ENCODE measurements around the gene CTBP1. TPM values are rescaled to one million over a fixed set of nuclear protein-coding genes. Genes with fewer than 3 reads are reported as not detected.

Gene CTBP1
- total RNA-seq, 2 donors from 2014 or later, result 132 to 256 TPM

DNA sequence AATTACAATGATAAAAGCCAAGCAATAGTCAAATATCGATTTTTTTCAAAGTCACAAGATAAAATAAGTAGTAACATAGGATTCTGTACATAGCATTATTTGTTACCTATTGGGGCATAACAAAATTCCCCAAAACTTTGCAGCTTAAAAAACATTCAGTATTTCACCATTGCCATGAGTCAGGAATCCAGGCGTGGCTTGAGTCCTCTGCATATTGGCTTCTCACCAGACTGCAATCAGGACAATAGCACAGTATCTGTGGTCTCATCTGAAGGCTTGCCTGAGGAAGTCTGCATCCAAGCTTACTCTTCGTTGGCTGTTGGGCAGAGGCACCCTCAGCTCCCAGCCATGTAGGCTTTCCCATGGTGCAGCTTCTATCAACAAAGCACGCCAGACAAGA lies 6.2 kb upstream of the CTBP1 start:
- Histone ChIP-seq H3K27me3 (replicated peaks; ENCODE audit: insufficient read depth) (no peaks in the 10 kb centered on the region), H3K4me1 (ENCODE audit: control insufficient read depth in 1 of 2, low read depth in 2 of 2) (peaks cover under 1 to 5% of the 10 kb centered on the region in 2 donors), H3K27ac (no peak overlapping the region), H3K4me3 (no peak overlapping the region), H3K9me3 (peaks cover 7% of the 10 kb centered on the region), H3K36me3 (no peaks in the 10 kb centered on the region)
- TF ChIP-seq, protein P1, sequence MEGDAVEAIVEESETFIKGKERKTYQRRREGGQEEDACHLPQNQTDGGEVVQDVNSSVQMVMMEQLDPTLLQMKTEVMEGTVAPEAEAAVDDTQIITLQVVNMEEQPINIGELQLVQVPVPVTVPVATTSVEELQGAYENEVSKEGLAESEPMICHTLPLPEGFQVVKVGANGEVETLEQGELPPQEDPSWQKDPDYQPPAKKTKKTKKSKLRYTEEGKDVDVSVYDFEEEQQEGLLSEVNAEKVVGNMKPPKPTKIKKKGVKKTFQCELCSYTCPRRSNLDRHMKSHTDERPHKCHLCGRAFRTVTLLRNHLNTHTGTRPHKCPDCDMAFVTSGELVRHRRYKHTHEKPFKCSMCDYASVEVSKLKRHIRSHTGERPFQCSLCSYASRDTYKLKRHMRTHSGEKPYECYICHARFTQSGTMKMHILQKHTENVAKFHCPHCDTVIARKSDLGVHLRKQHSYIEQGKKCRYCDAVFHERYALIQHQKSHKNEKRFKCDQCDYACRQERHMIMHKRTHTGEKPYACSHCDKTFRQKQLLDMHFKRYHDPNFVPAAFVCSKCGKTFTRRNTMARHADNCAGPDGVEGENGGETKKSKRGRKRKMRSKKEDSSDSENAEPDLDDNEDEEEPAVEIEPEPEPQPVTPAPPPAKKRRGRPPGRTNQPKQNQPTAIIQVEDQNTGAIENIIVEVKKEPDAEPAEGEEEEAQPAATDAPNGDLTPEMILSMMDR (IDR thresholded peaks at IDR 0.05), result no peak
- ATAC-seq (ENCODE audit: insufficient number of reproducible peaks, low FRiP score, low read depth) (no peak), DNase-seq (ENCODE audit: low spot score) (no peak)

- ATAC-seq (ENCODE audit: insufficient number of reproducible peaks, low FRiP score, low read depth), result no peak
- Histone ChIP-seq H3K27ac (no peak overlapping the region), H3K4me1 (ENCODE audit: control insufficient read depth in 1 of 2, low read depth in 2 of 2) (peaks cover 5 to 12% of the 10 kb centered on the region in 2 donors), H3K9me3 (peaks cover 7% of the 10 kb centered on the region), H3K4me3 (no peak overlapping the region), H3K36me3 (no peaks in the 10 kb centered on the region), H3K27me3 (replicated peaks; ENCODE audit: insufficient read depth) (no peaks in the 10 kb centered on the region)
- no peak for DNase-seq (ENCODE audit: low spot score)
- TF ChIP-seq, protein P1 (IDR thresholded peaks at IDR 0.05), result no peak
Observed at GRCh38 chr4:1253831-1254230, 4.9 kb upstream of the CTBP1 start.

GRCh38 chr4:1252928-1253492 lies 4.1 kb upstream of the CTBP1 start:
- no peak overlapping the region for H3K4me3 ChIP-seq
- H3K36me3 ChIP-seq, result no peaks in the 10 kb centered on the region
- DNase-seq (ENCODE audit: low spot score) (no peak), ATAC-seq (ENCODE audit: insufficient number of reproducible peaks, low FRiP score, low read depth) (no peak)
- H3K9me3 ChIP-seq, result peaks cover 4% of the 10 kb centered on the region
- TF ChIP-seq, protein P1 (IDR thresholded peaks at IDR 0.05), result no peak
- H3K27ac ChIP-seq, result no peak overlapping the region
- no peaks in the 10 kb centered on the region for H3K27me3 ChIP-seq (replicated peaks; ENCODE audit: insufficient read depth)
- H3K4me1 ChIP-seq (ENCODE audit: control insufficient read depth in 1 of 2, low read depth in 2 of 2), result peaks cover 5 to 12% of the 10 kb centered on the region in 2 donors

GRCh38 chr4:1251773-1252066 lies 2.8 kb upstream of the CTBP1 start:
- no peak for DNase-seq (ENCODE audit: low spot score)
- peaks cover 11 to 20% of the 10 kb centered on the region in 2 donors for H3K4me1 ChIP-seq (ENCODE audit: control insufficient read depth in 1 of 2, low read depth in 2 of 2)
- H3K27me3 ChIP-seq (replicated peaks; ENCODE audit: insufficient read depth), result no peaks in the 10 kb centered on the region
- no peaks in the 10 kb centered on the region for H3K36me3 ChIP-seq
- no peak for ATAC-seq (ENCODE audit: insufficient number of reproducible peaks, low FRiP score, low read depth)
- TF ChIP-seq, protein P1 (IDR thresholded peaks at IDR 0.05), result no peak
- no peak overlapping the region for H3K4me3 ChIP-seq
- H3K9me3 ChIP-seq, result peaks cover 4% of the 10 kb centered on the region
- no peak overlapping the region for H3K27ac ChIP-seq

DNA sequence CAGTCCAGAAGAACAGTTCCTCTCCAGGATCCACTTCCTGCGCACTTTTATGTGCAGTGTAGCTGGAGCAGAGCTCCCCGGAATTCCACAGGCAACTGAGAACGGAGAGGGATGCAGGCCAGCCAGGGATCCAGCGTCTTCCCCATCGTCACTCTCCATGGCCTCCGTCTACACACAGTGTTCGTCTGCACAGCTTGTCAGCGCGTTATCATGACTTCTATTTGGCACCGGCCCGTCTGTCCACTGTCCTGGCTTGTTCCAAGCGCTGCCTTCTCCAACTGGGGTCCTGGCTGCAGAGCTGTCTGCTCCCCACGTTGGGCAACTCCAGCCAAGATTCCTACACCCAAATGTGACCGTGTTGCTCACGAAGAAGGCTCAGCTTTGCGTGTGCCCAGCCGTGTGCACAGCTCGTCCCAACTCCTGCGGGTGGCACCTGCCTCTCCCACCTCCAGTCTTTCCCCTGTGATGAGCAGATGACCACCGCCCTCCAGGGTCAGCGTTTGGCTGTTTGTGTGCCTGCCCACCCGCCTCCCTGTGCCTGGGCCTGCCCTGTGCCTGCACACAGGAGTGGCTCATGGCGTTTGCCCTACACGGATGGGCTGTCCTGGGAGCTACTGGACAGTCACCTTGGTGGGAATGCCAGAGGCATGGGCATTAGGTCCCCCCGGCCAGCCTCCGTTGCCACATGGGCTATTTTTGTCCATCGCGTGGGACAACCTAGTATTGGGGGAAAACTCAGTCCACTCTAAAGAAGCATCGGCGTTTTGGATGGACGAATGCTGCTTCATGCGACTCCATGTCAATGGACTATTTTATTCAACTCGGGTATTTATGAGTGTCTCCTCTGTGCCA lies 2.2 kb upstream of the CTBP1 start:
- peaks cover 17 to 26% of the 10 kb centered on the region in 2 donors for H3K4me1 ChIP-seq (ENCODE audit: control insufficient read depth in 1 of 2, low read depth in 2 of 2)
- DNase-seq (ENCODE audit: low spot score) (no peak), ATAC-seq (ENCODE audit: insufficient number of reproducible peaks, low FRiP score, low read depth) (no peak)
- no peak overlapping the region for H3K27ac ChIP-seq
- no peaks in the 10 kb centered on the region for H3K27me3 ChIP-seq (replicated peaks; ENCODE audit: insufficient read depth)
- H3K9me3 ChIP-seq, result peaks cover 4% of the 10 kb centered on the region
- H3K36me3 ChIP-seq, result no peaks in the 10 kb centered on the region
- no peak overlapping the region for H3K4me3 ChIP-seq
- TF ChIP-seq, protein P1 (IDR thresholded peaks at IDR 0.05), result no peak
